ENCODE results near the gene ARID1B. TPM values are rescaled to one million over a fixed set of nuclear protein-coding genes. Genes with fewer than 3 reads are reported as not detected.

Gene ARID1B
- total RNA-seq, 2 experiments from 2014 or later, result 90.1 to 164 TPM

- no peaks in the 10 kb centered on the region for H3K9me2 ChIP-seq (ENCODE audit: insufficient read depth, low read length)
- TF ChIP-seq CTCF (conservative IDR thresholded peaks at IDR 0.05; ENCODE audit: low read length) (0 out of 2 replicates have a peak, but pooled peaks have one; percentile 4), EZH2phosphoT487 (IDR thresholded peaks at IDR 0.05; ENCODE audit: borderline replicate concordance, low read depth, low read length) (no peak)
- peaks cover 70% of the 10 kb centered on the region for H3K79me2 ChIP-seq (ENCODE audit: insufficient read depth, low read depth, low read length)
- ChIA-PET CTCF (ENCODE audit: unreplicated experiment) (no interaction called here), POLR2A (interaction anchor here (0.9 to 3.8 kb wide), 5 partner anchors 10 to 20 kb away, joined by 3 to 18 read pairs (median 7); no protein-coding TSS in a partner anchor)
- no peak for DNase-seq (ENCODE audit: low spot score)
- peak overlapping the region; percentile 28; the same call in 1 of the 2 replicates for H3K4me2 ChIP-seq (ENCODE audit: low read length)
- H3K4me1 ChIP-seq (ENCODE audit: insufficient read depth, low read length, poor library complexity, severe bottlenecking), result peaks cover 13% of the 10 kb centered on the region
- intact Hi-C loops (cut with micrococcal nuclease; ENCODE audit: unreplicated experiment), result no loop called here
- H3K4me3 ChIP-seq (ENCODE audit: low read depth, low read length, poor library complexity, severe bottlenecking), result no peak overlapping the region
- H3K36me3 ChIP-seq (ENCODE audit: insufficient read depth, low read length), result no peaks in the 10 kb centered on the region; the same call in 1 of the 2 replicates
- BruUV-seq (replicated peaks), result no TSS peak
- H3K27ac ChIP-seq (ENCODE audit: low read depth, low read length, poor library complexity, severe bottlenecking), result no peak overlapping the region
- H2AFZ ChIP-seq (ENCODE audit: low read length), result no peak overlapping the region
- peaks cover 6% of the 10 kb centered on the region; the same call in 1 of the 2 replicates for H4K20me1 ChIP-seq (ENCODE audit: insufficient read depth, low read length)
- H3K9me3 ChIP-seq (ENCODE audit: low read length), result no peaks in the 10 kb centered on the region
These were observed 175.9 kb downstream of the ARID1B start for GRCh38 chr6:156953127-156953478.

GRCh38 chr6:156953479-156954146 is 176.4 kb downstream of the ARID1B start:
- TF ChIP-seq CTCF (conservative IDR thresholded peaks at IDR 0.05; ENCODE audit: low read length), result no peak; the same call in 1 of the 2 replicates
- TF ChIP-seq EZH2phosphoT487 (IDR thresholded peaks at IDR 0.05; ENCODE audit: borderline replicate concordance, low read depth, low read length), result no peak
- DNase-seq (ENCODE audit: low spot score), result peak; percentile 19
- POLR2A ChIA-PET, result interaction anchor here (0.9 to 3.8 kb wide), 7 partner anchors 11 to 35 kb away, joined by 3 to 18 read pairs (median 4); no protein-coding TSS in a partner anchor
- H3K4me1 ChIP-seq (ENCODE audit: insufficient read depth, low read length, poor library complexity, severe bottlenecking), result peaks cover 13% of the 10 kb centered on the region
- H3K9me2 ChIP-seq (ENCODE audit: insufficient read depth, low read length), result no peaks in the 10 kb centered on the region
- no peaks in the 10 kb centered on the region; the same call in 1 of the 2 replicates for H3K36me3 ChIP-seq (ENCODE audit: insufficient read depth, low read length)
- no peak overlapping the region for H3K27ac ChIP-seq (ENCODE audit: low read depth, low read length, poor library complexity, severe bottlenecking)
- peak overlapping the region; percentile 28; the same call in 1 of the 2 replicates for H3K4me2 ChIP-seq (ENCODE audit: low read length)
- no peak overlapping the region for H3K4me3 ChIP-seq (ENCODE audit: low read depth, low read length, poor library complexity, severe bottlenecking)
- peaks cover 69% of the 10 kb centered on the region for H3K79me2 ChIP-seq (ENCODE audit: insufficient read depth, low read depth, low read length)
- H3K9me3 ChIP-seq (ENCODE audit: low read length), result no peaks in the 10 kb centered on the region
- intact Hi-C loops (cut with micrococcal nuclease; ENCODE audit: unreplicated experiment), result no loop called here
- H2AFZ ChIP-seq (ENCODE audit: low read length), result no peak overlapping the region
- CTCF ChIA-PET (ENCODE audit: unreplicated experiment), result no interaction called here
- peaks cover 6% of the 10 kb centered on the region; the same call in 1 of the 2 replicates for H4K20me1 ChIP-seq (ENCODE audit: insufficient read depth, low read length)
- no TSS peak for BruUV-seq (replicated peaks)

DNA sequence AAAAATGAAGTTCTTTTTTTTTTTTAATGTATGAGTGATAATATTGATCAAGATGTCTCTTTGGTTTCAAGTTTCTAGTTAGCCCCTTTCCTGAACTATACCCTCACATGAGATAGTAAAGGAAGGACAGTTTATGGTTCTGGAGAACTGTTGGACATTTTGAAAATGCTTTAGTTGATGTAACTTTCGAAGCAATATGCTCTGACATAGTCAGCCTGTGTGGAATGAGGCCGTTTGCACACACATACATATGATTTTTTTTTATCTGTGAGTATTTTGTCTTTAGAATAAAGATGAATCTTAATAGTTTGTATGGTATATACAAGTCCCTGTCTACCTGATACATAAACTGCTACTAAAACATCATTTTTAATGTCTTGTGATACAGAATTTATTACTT is 177.0 kb downstream of the ARID1B start:
- no peak overlapping the region for H3K27ac ChIP-seq (ENCODE audit: low read depth, low read length, poor library complexity, severe bottlenecking)
- POLR2A ChIA-PET, result interaction anchor here (1.0 to 3.8 kb wide), 6 partner anchors 10 to 35 kb away, joined by 3 to 18 read pairs (median 4); no protein-coding TSS in a partner anchor

More for the DNA sequence above, 177.0 kb downstream of the ARID1B start:
- no TSS peak for BruUV-seq (replicated peaks)
- no peak for DNase-seq (ENCODE audit: low spot score)
- peaks cover 9% of the 10 kb centered on the region; the same call in 1 of the 2 replicates for H4K20me1 ChIP-seq (ENCODE audit: insufficient read depth, low read length)
- CTCF ChIA-PET (ENCODE audit: unreplicated experiment), result no interaction called here
- no peaks in the 10 kb centered on the region; the same call in 1 of the 2 replicates for H3K36me3 ChIP-seq (ENCODE audit: insufficient read depth, low read length)
- no peaks in the 10 kb centered on the region for H3K9me3 ChIP-seq (ENCODE audit: low read length)
- H3K4me3 ChIP-seq (ENCODE audit: low read depth, low read length, poor library complexity, severe bottlenecking), result no peak overlapping the region
- intact Hi-C loops (cut with micrococcal nuclease; ENCODE audit: unreplicated experiment), result no loop called here
- H3K9me2 ChIP-seq (ENCODE audit: insufficient read depth, low read length), result no peaks in the 10 kb centered on the region
- H2AFZ ChIP-seq (ENCODE audit: low read length), result no peak overlapping the region
- H3K4me1 ChIP-seq (ENCODE audit: insufficient read depth, low read length, poor library complexity, severe bottlenecking), result peaks cover 13% of the 10 kb centered on the region
- H3K79me2 ChIP-seq (ENCODE audit: insufficient read depth, low read depth, low read length), result peaks cover 69% of the 10 kb centered on the region
- H3K4me2 ChIP-seq (ENCODE audit: low read length), result no peak overlapping the region
- TF ChIP-seq CTCF (conservative IDR thresholded peaks at IDR 0.05; ENCODE audit: low read length), result no peak
- no peak for TF ChIP-seq EZH2phosphoT487 (IDR thresholded peaks at IDR 0.05; ENCODE audit: borderline replicate concordance, low read depth, low read length)

All from OCI-LY7 (cell line).